ENCODE results near the gene PTCD3.

DNA sequence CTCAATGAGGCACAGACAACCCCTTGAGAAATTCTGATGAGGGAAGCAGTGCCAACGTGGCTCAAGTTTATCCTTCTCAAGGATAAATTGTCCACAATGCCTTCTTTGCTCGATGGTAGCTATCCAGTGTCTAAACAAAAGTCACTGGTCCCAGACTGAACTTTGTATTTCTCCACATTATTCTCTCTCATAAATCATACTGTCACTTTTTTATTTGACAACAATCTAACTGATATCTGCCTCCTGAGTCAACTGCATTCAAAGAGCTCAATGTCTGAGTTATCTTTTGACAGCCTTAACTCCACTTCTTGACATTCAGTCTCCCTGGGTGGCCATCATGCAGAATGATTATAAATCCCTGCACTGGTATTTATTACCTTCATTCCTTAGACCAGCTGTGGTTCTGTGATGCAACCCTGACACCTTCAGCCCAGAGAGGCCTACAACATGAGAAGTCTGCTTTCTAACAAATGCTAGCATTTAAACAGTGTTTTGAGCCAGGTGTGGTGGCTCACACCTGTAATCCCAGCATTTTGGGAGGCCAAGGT lies 51.0 kb downstream of the PTCD3 start:
- TF ChIP-seq CTCF (conservative IDR thresholded peaks at IDR 0.05; ENCODE audit: low read depth, low read length) = no peak
- no peak for TF ChIP-seq EZH2 (IDR thresholded peaks at IDR 0.05; ENCODE audit: low read length, unreplicated experiment)
- no peak for TF ChIP-seq EZH2phosphoT487 (IDR thresholded peaks at IDR 0.05; ENCODE audit: borderline replicate concordance, low read length)
